Measurements from ENCODE around the gene NPTN.

DNA sequence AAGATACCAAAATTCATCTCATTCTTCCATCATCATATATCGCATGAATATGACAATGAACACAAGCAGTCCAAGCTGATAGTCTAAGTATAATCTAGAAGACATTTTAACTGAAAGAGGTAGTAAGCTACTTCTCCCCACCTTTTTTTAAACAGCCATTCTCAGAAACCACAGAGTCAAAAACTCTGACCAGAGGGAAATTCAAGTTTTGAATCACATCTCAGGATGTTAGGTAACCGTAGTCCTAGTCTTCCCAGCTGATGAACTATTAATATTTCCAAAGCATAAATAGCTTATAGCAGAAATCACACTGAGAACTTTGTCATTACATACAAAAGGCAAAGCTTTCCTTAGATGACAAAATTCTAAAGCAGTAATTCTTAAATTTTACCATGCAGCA is 25.8 kb downstream of the NPTN start:
- TF ChIP-seq, protein P1, sequence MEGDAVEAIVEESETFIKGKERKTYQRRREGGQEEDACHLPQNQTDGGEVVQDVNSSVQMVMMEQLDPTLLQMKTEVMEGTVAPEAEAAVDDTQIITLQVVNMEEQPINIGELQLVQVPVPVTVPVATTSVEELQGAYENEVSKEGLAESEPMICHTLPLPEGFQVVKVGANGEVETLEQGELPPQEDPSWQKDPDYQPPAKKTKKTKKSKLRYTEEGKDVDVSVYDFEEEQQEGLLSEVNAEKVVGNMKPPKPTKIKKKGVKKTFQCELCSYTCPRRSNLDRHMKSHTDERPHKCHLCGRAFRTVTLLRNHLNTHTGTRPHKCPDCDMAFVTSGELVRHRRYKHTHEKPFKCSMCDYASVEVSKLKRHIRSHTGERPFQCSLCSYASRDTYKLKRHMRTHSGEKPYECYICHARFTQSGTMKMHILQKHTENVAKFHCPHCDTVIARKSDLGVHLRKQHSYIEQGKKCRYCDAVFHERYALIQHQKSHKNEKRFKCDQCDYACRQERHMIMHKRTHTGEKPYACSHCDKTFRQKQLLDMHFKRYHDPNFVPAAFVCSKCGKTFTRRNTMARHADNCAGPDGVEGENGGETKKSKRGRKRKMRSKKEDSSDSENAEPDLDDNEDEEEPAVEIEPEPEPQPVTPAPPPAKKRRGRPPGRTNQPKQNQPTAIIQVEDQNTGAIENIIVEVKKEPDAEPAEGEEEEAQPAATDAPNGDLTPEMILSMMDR (IDR thresholded peaks at IDR 0.05): no peak
- TF ChIP-seq POLR2A (IDR thresholded peaks at IDR 0.05) (no peak), POLR2AphosphoS5 (IDR thresholded peaks at IDR 0.05) (no peak)

Measured in breast epithelium (tissue), 3 donors.